Astrocyte (in vitro differentiated cells and primary cell): ENCODE data around the gene MELK.

Source experiments
- EZH2 ChIP-seq: IDR thresholded peaks from 2 replicates; pipeline ENCODE4 v1.6.1; 2012; ENCODE audit warnings: mild to moderate bottlenecking, low read length, inconsistent platforms; ENCODE audit not compliant: insufficient read depth
- TF ChIP-seq, protein P1 (sequence below): IDR thresholded peaks from 2 replicates; pipeline ENCODE4 v1.5.1; 2011; ENCODE audit warnings: low read depth, mild to moderate bottlenecking, inconsistent platforms, low read length, moderate library complexity; ENCODE audit not compliant: insufficient read depth

- TF ChIP-seq, protein P1, sequence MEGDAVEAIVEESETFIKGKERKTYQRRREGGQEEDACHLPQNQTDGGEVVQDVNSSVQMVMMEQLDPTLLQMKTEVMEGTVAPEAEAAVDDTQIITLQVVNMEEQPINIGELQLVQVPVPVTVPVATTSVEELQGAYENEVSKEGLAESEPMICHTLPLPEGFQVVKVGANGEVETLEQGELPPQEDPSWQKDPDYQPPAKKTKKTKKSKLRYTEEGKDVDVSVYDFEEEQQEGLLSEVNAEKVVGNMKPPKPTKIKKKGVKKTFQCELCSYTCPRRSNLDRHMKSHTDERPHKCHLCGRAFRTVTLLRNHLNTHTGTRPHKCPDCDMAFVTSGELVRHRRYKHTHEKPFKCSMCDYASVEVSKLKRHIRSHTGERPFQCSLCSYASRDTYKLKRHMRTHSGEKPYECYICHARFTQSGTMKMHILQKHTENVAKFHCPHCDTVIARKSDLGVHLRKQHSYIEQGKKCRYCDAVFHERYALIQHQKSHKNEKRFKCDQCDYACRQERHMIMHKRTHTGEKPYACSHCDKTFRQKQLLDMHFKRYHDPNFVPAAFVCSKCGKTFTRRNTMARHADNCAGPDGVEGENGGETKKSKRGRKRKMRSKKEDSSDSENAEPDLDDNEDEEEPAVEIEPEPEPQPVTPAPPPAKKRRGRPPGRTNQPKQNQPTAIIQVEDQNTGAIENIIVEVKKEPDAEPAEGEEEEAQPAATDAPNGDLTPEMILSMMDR, result no peak
- no peak for TF ChIP-seq EZH2
Observed at GRCh38 chr9:36550135-36550534, 22.6 kb upstream of the MELK start.
